K562 (cell line): ENCODE measurements around the gene MPIG6B. TPM values are rescaled to one million over a fixed set of nuclear protein-coding genes. Genes with fewer than 3 reads are reported as not detected.

Source experiments
- EZH2 ChIP-seq: IDR thresholded peaks from 2 replicates; pipeline ENCODE4 v1.6.1; 2012; ENCODE audit warnings: low read depth, mild to moderate bottlenecking, inconsistent platforms, low read length, borderline replicate concordance
- HEY1 ChIP-seq: fragments of 250-450 bp; sonication (Bioruptor Pico); IDR thresholded peaks from 2 replicates; pipeline ENCODE4 v1.5.0; 2020; ENCODE audit warnings: mild to moderate bottlenecking, moderate library complexity, borderline replicate concordance
- L3MBTL2 ChIP-seq: fragments of 450-650 bp; IDR thresholded peaks from 2 replicates; pipeline ENCODE4 v1.6.1; 2016; ENCODE audit warnings: mild to moderate bottlenecking, moderate library complexity
- MCM5 ChIP-seq: fragments of 450-650 bp; IDR thresholded peaks from 2 replicates; pipeline ENCODE4 v1.6.1; 2016; ENCODE audit warnings: low read depth
- MTA3 ChIP-seq: fragments of 450-650 bp; formaldehyde crosslinking; IDR thresholded peaks from 2 replicates; pipeline ENCODE4 v1.6.1; 2017; ENCODE audit warnings: mild to moderate bottlenecking, borderline replicate concordance
- MXI1 ChIP-seq: IDR thresholded peaks from 2 replicates; pipeline ENCODE4 v1.6.1; 2011; ENCODE audit warnings: low read depth, mild to moderate bottlenecking, improper control_type of control experiment, low read length
- MYC ChIP-seq, 2 experiments: fragments of 250-450 bp in 1 of 2; sonication (Bioruptor Pico) in 1 of 2; IDR thresholded peaks; 2 replicates each; pipeline versions ENCODE4 v1.5.1 to v1.6.1; 2012 to 2021; ENCODE audit warnings: low read depth in 2 of 2, borderline replicate concordance in 1 of 2, improper control_type of control experiment in 1 of 2, low read length in 1 of 2, mild to moderate bottlenecking in 1 of 2, moderate library complexity in 1 of 2
- NONO ChIP-seq, 2 experiments: fragments of 200-400 bp in 1 of 2; fragments of 450-650 bp in 1 of 2; formaldehyde crosslinking in 1 of 2; IDR thresholded peaks; 2 replicates each; pipeline ENCODE4 v1.6.1; 2017; ENCODE audit warnings: low read depth in 2 of 2, mild to moderate bottlenecking in 2 of 2, moderate library complexity in 2 of 2, low read length in 1 of 2
- PCBP2 ChIP-seq: fragments of 200-400 bp; formaldehyde crosslinking; IDR thresholded peaks from 2 replicates; pipeline ENCODE4 v1.6.1; 2018; ENCODE audit warnings: low read length, low read depth, mild to moderate bottlenecking, moderate library complexity; ENCODE audit not compliant: poor library complexity, severe bottlenecking
- PHF8 ChIP-seq: fragments of 200-600 bp; sonication (generic); IDR thresholded peaks from 2 replicates; pipeline ENCODE4 v1.6.1; 2012; ENCODE audit warnings: mixed run types, mild to moderate bottlenecking, inconsistent platforms, low read length, moderate library complexity, borderline replicate concordance
- PRPF4 ChIP-seq: fragments of 200-400 bp; formaldehyde crosslinking; IDR thresholded peaks from one replicate; pipeline ENCODE4 v1.6.1; 2017; ENCODE audit warnings: low read length, low read depth, mild to moderate bottlenecking; ENCODE audit not compliant: insufficient read depth, poor library complexity, severe bottlenecking
- SMAD3 ChIP-seq: fragments of 450-650 bp; formaldehyde crosslinking; conservative IDR thresholded peaks from 2 replicates; pipeline ENCODE4 v1.4.0; 2020; ENCODE audit warnings: mild to moderate bottlenecking
- SMAD4 ChIP-seq: fragments of 250-450 bp; sonication (Bioruptor Pico); conservative IDR thresholded peaks from 2 replicates; pipeline ENCODE4 v1.8.0; 2021; ENCODE audit warnings: inconsistent platforms, mild to moderate bottlenecking, moderate library complexity
- TAL1 ChIP-seq: fragments of 450-650 bp; IDR thresholded peaks from 2 replicates; pipeline ENCODE4 v1.6.1; 2016; ENCODE audit warnings: mild to moderate bottlenecking
- TCF7 ChIP-seq: sonication (generic); IDR thresholded peaks from 2 replicates; pipeline ENCODE4 v1.6.1; 2016; ENCODE audit warnings: antibody characterized with exemption, borderline replicate concordance
- ZNF318 ChIP-seq, 2 experiments: fragments of 450-650 bp; IDR thresholded peaks; 2 replicates each; pipeline ENCODE4 v1.6.1; 2016; ENCODE audit warnings: mild to moderate bottlenecking in 2 of 2, borderline replicate concordance in 1 of 2, low read depth in 1 of 2, moderate library complexity in 1 of 2
- polyA plus RNA-seq, 8 experiments: library from polyadenylated mRNA; depleted of rRNA in 4 of 8; stranded (reverse) in 5 of 8; unstranded in 3 of 8; fragments of >200 nt; fragmentation: Nextera tagmentation in 2 of 8; fragmentation: Illumina TruSeq in 1 of 8; extraction: Ambion mirVana in 2 of 8; extraction: Trizol in 1 of 8; gene quantifications; 2 replicates each; pipeline versions ENCODE4 v1.2.1 to v1.2.3, GENCODE V29; 2011 to 2014; ENCODE audit warnings: inconsistent platforms in 1 of 8, missing spikeins in 1 of 8
- total RNA-seq, 7 experiments: library from RNA; depleted of rRNA in 6 of 7; stranded (reverse); fragments of >200 nt in 6 of 7; fragmentation: Illumina TruSeq in 2 of 7; extraction: Trizol in 2 of 7; gene quantifications; 2 replicates each; pipeline versions ENCODE4 v1.2.1 to v1.2.3, GENCODE V29; 2011 to 2021; ENCODE audit warnings: low replicate concordance in 1 of 7
- TF ChIP-seq, protein P1 (sequence below): fragments of 450-650 bp; formaldehyde crosslinking; IDR thresholded peaks from 2 replicates; pipeline ENCODE4 v1.4.0; 2022; ENCODE audit warnings: missing genetic modification characterization

The MPIG6B gene
- total and polyA plus RNA-seq, 9 of the 15 experiments (the other 6 are each of a cell fraction or from before 2014, with no cell fraction given): 0.11 to 1.2 (median 0.28) TPM; not detected in 1

DNA sequence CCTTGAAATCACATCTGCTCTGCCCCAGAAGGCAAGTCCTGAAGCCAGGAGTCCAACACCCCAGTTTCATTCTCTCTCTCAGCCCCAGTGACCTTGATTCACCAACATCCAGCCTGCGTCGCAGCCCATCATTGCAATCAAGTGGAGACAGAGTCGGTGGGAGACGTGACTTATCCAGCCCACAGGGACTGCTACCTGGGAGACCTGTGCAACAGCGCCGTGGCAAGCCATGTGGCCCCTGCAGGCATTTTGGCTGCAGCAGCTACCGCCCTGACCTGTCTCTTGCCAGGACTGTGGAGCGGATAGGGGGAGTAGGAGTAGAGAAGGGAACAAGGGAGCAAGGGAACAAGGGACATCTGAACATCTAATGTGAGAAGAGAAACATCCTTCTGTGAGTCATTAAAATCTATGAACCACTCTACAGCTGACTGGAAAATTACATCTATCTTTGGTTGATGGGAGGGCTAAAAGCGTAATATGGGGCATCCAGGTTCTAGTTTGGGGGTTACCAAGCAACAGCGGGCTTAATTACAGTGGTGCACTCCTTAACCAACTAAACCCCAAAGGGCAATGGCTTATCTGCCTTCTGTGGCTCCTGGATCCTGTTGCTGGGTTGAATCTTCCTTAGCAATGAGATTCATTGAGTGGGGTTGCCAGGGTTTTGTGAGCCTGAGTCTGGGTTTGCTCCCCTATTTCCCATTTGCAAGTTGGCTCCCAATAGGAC is 5.5 kb upstream of the MPIG6B start (continued):
- no peak for TF ChIP-seq PHF8
- no peak for TF ChIP-seq TCF7
- TF ChIP-seq ZNF318 (IDR thresholded peaks at IDR 0.05; ENCODE audit: borderline replicate concordance in 1 of 2, low read depth in 1 of 2): no peak
- TF ChIP-seq MYC (IDR thresholded peaks at IDR 0.05; ENCODE audit: low read depth, low read length): peak; percentile 86
- TF ChIP-seq MYC (CRISPR knock-in tag; IDR thresholded peaks at IDR 0.05; ENCODE audit: borderline replicate concordance, low read depth): no peak
- TF ChIP-seq PCBP2: no peak
- TF ChIP-seq MCM5: no peak
- TF ChIP-seq SMAD4: 0 out of 2 replicates have a peak, but pooled peaks have one; percentile 27
- TF ChIP-seq MTA3: 0 out of 2 replicates have a peak, but pooled peaks have one; percentile 34
- TF ChIP-seq L3MBTL2: no peak
- TF ChIP-seq NONO (IDR thresholded peaks at IDR 0.05; ENCODE audit: low read depth in 2 of 2, low read length in 1 of 2): no peak
- no peak for TF ChIP-seq TAL1
- TF ChIP-seq PRPF4: no peak
- TF ChIP-seq, protein P1, sequence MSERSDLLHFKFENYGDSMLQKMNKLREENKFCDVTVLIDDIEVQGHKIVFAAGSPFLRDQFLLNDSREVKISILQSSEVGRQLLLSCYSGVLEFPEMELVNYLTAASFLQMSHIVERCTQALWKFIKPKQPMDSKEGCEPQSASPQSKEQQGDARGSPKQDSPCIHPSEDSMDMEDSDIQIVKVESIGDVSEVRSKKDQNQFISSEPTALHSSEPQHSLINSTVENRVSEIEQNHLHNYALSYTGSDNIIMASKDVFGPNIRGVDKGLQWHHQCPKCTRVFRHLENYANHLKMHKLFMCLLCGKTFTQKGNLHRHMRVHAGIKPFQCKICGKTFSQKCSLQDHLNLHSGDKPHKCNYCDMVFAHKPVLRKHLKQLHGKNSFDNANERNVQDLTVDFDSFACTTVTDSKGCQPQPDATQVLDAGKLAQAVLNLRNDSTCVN (CRISPR knock-in tag): no peak
- no peak for TF ChIP-seq SMAD3 (CRISPR knock-in tag)
- no peak for TF ChIP-seq MXI1
- TF ChIP-seq HEY1 (CRISPR knock-in tag): no peak
- TF ChIP-seq EZH2: no peak
